Naive thymus-derived CD8-positive, alpha-beta T cell (primary cell): ENCODE results near the gene ANKRD16. TPM values are rescaled to one million over a fixed set of nuclear protein-coding genes. Genes with fewer than 3 reads are reported as not detected.
A peak's percentile ranks its signal among the peaks of the same experiment; 100 is the strongest.

Source experiments
- ATAC-seq, 2 donors: fragments of 150-1000 bp; cut with Tn5 transposase in 1 of 2; sonication (Bioruptor Pico), chemical (Tn5 transposase) in 1 of 2; 1 replicate in 1 of 2; 2 replicates in 1 of 2; pipeline ENCODE4 v1.10.0; 2021; ENCODE audit warnings: mild to moderate bottlenecking in 2 of 2, moderate library complexity in 2 of 2
- POLR2A ChIA-PET: fragments of 350-600 bp; sonication (Branson Sonifier 250); formaldehyde crosslinking; loops from one replicate; lab custom pipeline; 2021; ENCODE audit warnings: antibody characterized with exemption; lab: Charles Lee
- DNase-seq, 10 donors: peaks; one replicate each; pipeline versions ENCODE4 v3.0.0 to v3.0.0-alpha.2; 2020 to 2022
- H3K27ac Mint-ChIP-seq, 10 donors: one replicate each; pipeline ENCODE4 v1.8.0; 2020 to 2022; ENCODE audit warnings: mild to moderate bottlenecking in 10 of 10, mixed read lengths in 10 of 10, moderate library complexity in 4 of 10, inconsistent platforms in 1 of 10
- H3K27me3 Mint-ChIP-seq, 5 donors: one replicate each; pipeline ENCODE4 v1.8.0; 2021 to 2022; ENCODE audit warnings: mixed read lengths in 5 of 5
- H3K36me3 Mint-ChIP-seq, 3 donors: one replicate each; pipeline ENCODE4 v1.8.0; 2020 to 2022; ENCODE audit warnings: mixed read lengths in 3 of 3, mild to moderate bottlenecking in 2 of 3, inconsistent platforms in 1 of 3
- H3K4me1 Mint-ChIP-seq, 4 donors: one replicate each; pipeline ENCODE4 v1.8.0; 2021 to 2022; ENCODE audit warnings: mixed read lengths in 4 of 4
- H3K4me3 Mint-ChIP-seq, 10 donors: one replicate each; pipeline ENCODE4 v1.8.0; 2020 to 2022; ENCODE audit warnings: mild to moderate bottlenecking in 10 of 10, mixed read lengths in 10 of 10, moderate library complexity in 6 of 10, inconsistent platforms in 1 of 10
- H3K9me3 Mint-ChIP-seq, 9 donors: one replicate each; pipeline ENCODE4 v1.8.0; 2020 to 2022; ENCODE audit warnings: mixed read lengths in 9 of 9, mild to moderate bottlenecking in 3 of 9, inconsistent platforms in 1 of 9, moderate library complexity in 1 of 9
- polyA plus RNA-seq, 3 donors: library from polyadenylated mRNA; unstranded; fragments of 300-500 nt; fragmentation: Illumina TruSeq; gene quantifications; one replicate each; pipeline ENCODE4 v1.2.3, GENCODE V29; 2021
- total RNA-seq, 8 experiments: library from RNA in 2 of 8; stranded (reverse) in 2 of 8; gene quantifications; one replicate each; pipeline ENCODE4 v1.2.3 and lab custom pipeline; 2021 to 2026

ANKRD16 gene
- total and polyA plus RNA-seq, 5 experiments from 2014 or later = 3.0 to 9.2 (median 5.9) TPM

DNA sequence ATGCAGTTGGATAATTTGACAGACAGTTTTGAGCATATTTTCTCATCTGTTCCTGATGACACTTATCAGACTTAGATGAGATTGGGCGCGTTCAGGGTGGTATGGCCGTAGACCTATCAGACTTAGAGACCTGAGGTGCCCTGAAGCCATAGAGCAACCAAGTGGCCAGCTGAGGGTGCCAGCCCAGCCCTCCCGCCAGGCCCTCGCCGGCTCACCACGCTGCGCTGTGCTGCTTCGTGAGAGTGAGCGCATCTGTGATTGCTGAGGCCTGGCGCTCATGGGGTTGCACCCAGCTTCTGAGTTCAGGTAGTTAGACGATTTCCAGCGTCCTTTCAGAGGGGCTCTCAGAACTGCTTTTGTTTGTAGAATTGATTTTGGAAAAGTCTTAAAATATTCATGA is 10.6 kb upstream of the ANKRD16 start:
- no peak overlapping the region for H3K27ac Mint-ChIP-seq
- H3K27me3 Mint-ChIP-seq = no peaks in the 10 kb centered on the region
- DNase-seq (no peak), ATAC-seq (no peak)
- peaks cover 10 to 51% (median 21%) of the 10 kb centered on the region in 3 donors for H3K36me3 Mint-ChIP-seq
- peaks cover 16 to 44% (median 35%) of the 10 kb centered on the region in 4 donors for H3K4me1 Mint-ChIP-seq
- H3K4me3 Mint-ChIP-seq = no peak overlapping the region
- H3K9me3 Mint-ChIP-seq = peaks cover 0 to 10% (median 0%) of the 10 kb centered on the region in 9 donors
- POLR2A ChIA-PET = no interaction called here

- H3K27me3 Mint-ChIP-seq = no peaks in the 10 kb centered on the region
These were observed 8.5 kb upstream of the ANKRD16 start for GRCh38 chr10:5898163-5898562.

DNA sequence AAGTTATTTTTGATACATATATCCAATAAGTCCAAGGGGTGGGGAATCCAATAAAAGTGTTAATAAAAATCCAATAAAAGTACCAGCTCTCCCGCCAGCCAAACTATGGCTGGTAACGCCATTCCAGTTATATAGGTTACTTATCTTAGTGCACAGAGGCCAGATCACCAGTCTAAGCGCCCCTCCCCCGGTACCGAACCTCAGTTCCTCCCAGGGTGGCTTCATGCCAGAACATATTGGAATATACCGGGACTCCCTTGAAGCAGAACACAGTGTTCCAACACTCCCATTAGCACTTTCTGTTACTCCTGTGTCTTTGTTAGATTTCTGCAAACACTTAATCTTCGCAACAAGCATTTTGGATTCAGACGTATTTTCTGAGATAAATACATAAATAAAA is 7.8 kb upstream of the ANKRD16 start:
- H3K4me1 Mint-ChIP-seq = peaks cover 16 to 54% (median 42%) of the 10 kb centered on the region in 4 donors

More at GRCh38 chr10:5898163-5898562, 8.5 kb upstream of the ANKRD16 start:
- no peak for ATAC-seq
- peaks cover 16 to 47% (median 38%) of the 10 kb centered on the region in 4 donors for H3K4me1 Mint-ChIP-seq
- DNase-seq = no peak
- POLR2A ChIA-PET = no interaction called here
- H3K36me3 Mint-ChIP-seq = peaks cover 10 to 54% (median 15%) of the 10 kb centered on the region in 3 donors
- peaks cover 0 to 10% (median 0%) of the 10 kb centered on the region in 9 donors for H3K9me3 Mint-ChIP-seq
- H3K27ac Mint-ChIP-seq = no peak overlapping the region
- no peak overlapping the region for H3K4me3 Mint-ChIP-seq

GRCh38 chr10:5897053-5897340 is 7.3 kb upstream of the ANKRD16 start:
- H3K9me3 Mint-ChIP-seq = peaks cover 0 to 10% (median 0%) of the 10 kb centered on the region in 9 donors
- ATAC-seq (no peak), DNase-seq (no peak)
- peaks cover 20 to 59% (median 46%) of the 10 kb centered on the region in 4 donors for H3K4me1 Mint-ChIP-seq
- H3K4me3 Mint-ChIP-seq = no peak overlapping the region
- POLR2A ChIA-PET = no interaction called here
- no peaks in the 10 kb centered on the region for H3K27me3 Mint-ChIP-seq
- peaks cover 10 to 51% (median 15%) of the 10 kb centered on the region in 3 donors for H3K36me3 Mint-ChIP-seq
- peak overlapping the region in 2 of 10 donors; percentile 42 to 79 for H3K27ac Mint-ChIP-seq

More for the DNA sequence above, 7.8 kb upstream of the ANKRD16 start:
- peak overlapping the region in 3 of 10 donors; percentile 28 to 58 (median 44) for H3K27ac Mint-ChIP-seq
- DNase-seq = no peak
- H3K27me3 Mint-ChIP-seq = no peaks in the 10 kb centered on the region
- POLR2A ChIA-PET = no interaction called here
- H3K9me3 Mint-ChIP-seq = peaks cover 0 to 10% (median 0%) of the 10 kb centered on the region in 9 donors
- no peak for ATAC-seq
- no peak overlapping the region for H3K4me3 Mint-ChIP-seq
- peaks cover 10 to 53% (median 15%) of the 10 kb centered on the region in 3 donors for H3K36me3 Mint-ChIP-seq

GRCh38 chr10:5896208-5897052 is 6.7 kb upstream of the ANKRD16 start:
- peaks cover 10 to 51% (median 15%) of the 10 kb centered on the region in 3 donors for H3K36me3 Mint-ChIP-seq
- peak overlapping the region in 6 of 10 donors; percentile 17 to 79 (median 38) for H3K27ac Mint-ChIP-seq
- DNase-seq (no peak), ATAC-seq (no peak)
- peak overlapping the region in 1 of 10 donors; percentile 16 for H3K4me3 Mint-ChIP-seq
- no peaks in the 10 kb centered on the region for H3K27me3 Mint-ChIP-seq
- POLR2A ChIA-PET = no interaction called here
- peaks cover 0 to 10% (median 0%) of the 10 kb centered on the region in 9 donors for H3K9me3 Mint-ChIP-seq
- H3K4me1 Mint-ChIP-seq = peaks cover 22 to 63% (median 50%) of the 10 kb centered on the region in 4 donors

- Mint-ChIP-seq H3K36me3 (peaks cover 10 to 50% (median 15%) of the 10 kb centered on the region in 3 donors), H3K9me3 (peaks cover 0 to 10% (median 0%) of the 10 kb centered on the region in 9 donors), H3K27me3 (no peaks in the 10 kb centered on the region), H3K4me3 (peak overlapping the region in 1 of 10 donors; percentile 16), H3K27ac (peak overlapping the region in 4 of 10 donors; percentile 35 to 79 (median 48)), H3K4me1 (peaks cover 27 to 69% (median 56%) of the 10 kb centered on the region in 4 donors)
- POLR2A ChIA-PET = no interaction called here
- DNase-seq = no peak
- no peak for ATAC-seq
These were observed 6.1 kb upstream of the ANKRD16 start for GRCh38 chr10:5895804-5896203.

DNA sequence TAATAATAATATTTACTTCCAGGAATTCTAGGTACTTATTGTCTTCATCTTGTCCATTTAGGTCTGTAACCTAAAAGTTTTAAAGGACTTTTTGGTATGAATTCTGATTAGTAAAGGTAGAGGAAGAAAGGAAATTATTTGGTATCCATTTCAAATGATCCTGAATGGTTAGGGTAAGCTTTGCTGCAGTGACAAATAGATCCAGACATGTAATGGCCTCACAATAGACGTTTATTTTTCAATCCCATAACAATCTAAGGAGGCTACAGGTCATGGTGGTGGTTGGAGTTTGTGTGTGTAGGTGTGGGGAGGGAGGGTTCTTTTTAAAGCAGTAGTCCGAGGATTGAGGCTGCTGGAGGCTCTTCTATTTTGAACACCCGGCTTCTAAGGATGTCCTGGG is 5.7 kb upstream of the ANKRD16 start:
- no peak for DNase-seq
- Mint-ChIP-seq H3K4me3 (peak overlapping the region in 1 of 10 donors; percentile 16), H3K27me3 (no peaks in the 10 kb centered on the region), H3K36me3 (peaks cover 10 to 45% (median 15%) of the 10 kb centered on the region in 3 donors), H3K4me1 (peaks cover 30 to 74% (median 59%) of the 10 kb centered on the region in 4 donors), H3K27ac (peak overlapping the region in 5 of 10 donors; percentile 20 to 79 (median 56)), H3K9me3 (peaks cover 0 to 10% (median 0%) of the 10 kb centered on the region in 9 donors)
- POLR2A ChIA-PET = no interaction called here
- ATAC-seq = no peak

DNA sequence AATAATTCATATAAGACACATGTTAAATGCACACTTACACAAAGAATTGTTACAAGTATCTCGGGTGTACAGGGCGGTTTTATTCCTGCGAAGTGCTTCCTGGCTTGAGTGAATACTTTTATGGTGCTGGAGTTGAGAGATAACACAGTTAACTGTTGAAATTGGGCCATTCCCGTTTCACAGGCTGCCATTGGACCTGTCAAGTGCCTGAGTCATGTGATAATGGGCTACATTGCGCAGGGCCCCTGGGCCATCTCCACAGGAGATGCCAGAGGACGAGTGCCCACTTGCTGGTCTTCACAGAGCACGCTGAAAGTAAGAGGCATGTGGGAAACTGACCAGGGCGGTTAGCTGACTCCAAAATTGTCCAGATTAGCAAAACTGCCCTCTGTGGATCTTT is 5.2 kb upstream of the ANKRD16 start:
- Mint-ChIP-seq H3K27ac (peak overlapping the region in 2 of 10 donors; percentile 70 to 79), H3K4me1 (peaks cover 30 to 74% (median 59%) of the 10 kb centered on the region in 4 donors), H3K36me3 (peaks cover 10 to 41% (median 15%) of the 10 kb centered on the region in 3 donors), H3K27me3 (no peaks in the 10 kb centered on the region), H3K9me3 (peaks cover 0 to 10% (median 0%) of the 10 kb centered on the region in 9 donors), H3K4me3 (no peak overlapping the region)
- POLR2A ChIA-PET = interaction anchor here (0.6 kb wide), 1 partner anchor 193 kb away, joined by 4 read pairs; no protein-coding TSS in a partner anchor
- no peak for DNase-seq
- ATAC-seq = no peak

DNA sequence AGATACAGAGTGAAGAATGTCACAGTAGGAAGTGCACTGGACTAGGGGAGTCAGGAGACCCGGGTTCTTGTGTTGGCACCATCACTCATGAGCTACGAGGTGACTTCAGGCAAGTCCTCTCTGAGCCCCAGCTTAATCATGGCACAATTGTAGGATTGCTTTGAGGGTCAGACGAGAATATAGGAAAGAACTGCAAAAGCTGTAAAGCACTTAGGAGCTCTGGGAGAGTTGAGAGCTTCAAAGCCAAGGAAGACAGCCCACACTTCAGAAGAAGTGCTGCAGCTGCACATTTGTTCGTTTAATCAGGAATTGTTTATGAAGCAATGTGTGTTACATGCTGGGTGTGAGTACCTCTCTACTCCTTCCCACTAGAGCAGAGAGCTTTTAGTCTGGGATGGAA is 4.7 kb upstream of the ANKRD16 start:
- no peak for ATAC-seq
- peaks cover 0 to 10% (median 0%) of the 10 kb centered on the region in 9 donors for H3K9me3 Mint-ChIP-seq
- H3K4me1 Mint-ChIP-seq = peaks cover 30 to 72% (median 59%) of the 10 kb centered on the region in 4 donors
- H3K36me3 Mint-ChIP-seq = peaks cover 10 to 41% (median 15%) of the 10 kb centered on the region in 3 donors
- POLR2A ChIA-PET = interaction anchor here (0.6 to 1.2 kb wide), 2 partner anchors 82 to 192 kb away, joined by 3 to 4 read pairs; no protein-coding TSS in a partner anchor
- no peak overlapping the region for H3K4me3 Mint-ChIP-seq
- peak overlapping the region in 1 of 10 donors; percentile 79 for H3K27ac Mint-ChIP-seq
- H3K27me3 Mint-ChIP-seq = no peaks in the 10 kb centered on the region
- no peak for DNase-seq

DNA sequence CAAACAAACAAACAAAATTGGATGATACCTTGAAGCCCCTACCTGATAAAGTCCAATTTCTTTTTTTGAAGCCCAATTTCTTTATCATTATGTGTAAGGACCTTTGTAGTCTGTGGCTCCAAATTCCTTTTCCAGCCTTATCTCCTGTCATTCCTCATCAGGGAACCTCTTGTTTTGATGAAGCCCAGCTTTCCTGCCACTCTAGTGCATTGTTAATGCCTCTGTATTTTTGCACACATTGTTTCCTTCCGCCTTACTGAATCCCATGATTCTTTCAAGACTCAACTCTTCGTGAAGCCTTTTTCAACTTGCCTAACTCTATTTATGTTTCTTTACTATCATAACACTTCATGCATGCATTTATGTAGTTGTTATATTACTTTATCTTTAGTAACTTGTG is 3.6 kb upstream of the ANKRD16 start:
- Mint-ChIP-seq H3K36me3 (peaks cover 10 to 38% (median 13%) of the 10 kb centered on the region in 3 donors), H3K27ac (peak overlapping the region in 1 of 10 donors; percentile 37), H3K4me1 (peaks cover 35 to 71% (median 62%) of the 10 kb centered on the region in 4 donors), H3K27me3 (no peaks in the 10 kb centered on the region), H3K9me3 (peaks cover 0 to 10% (median 0%) of the 10 kb centered on the region in 9 donors), H3K4me3 (peak overlapping the region in 2 of 10 donors; percentile 55 to 64)
- ATAC-seq (no peak), DNase-seq (no peak)
- POLR2A ChIA-PET = interaction anchor here (0.6 to 1.2 kb wide), 2 partner anchors 8 to 83 kb away, joined by 3 to 4 read pairs; no protein-coding TSS in a partner anchor

GRCh38 chr10:5892007-5892406 is 2.3 kb upstream of the ANKRD16 start:
- POLR2A ChIA-PET = interaction anchor here (0.5 kb wide), 1 partner anchor 1519 kb away, joined by 3 read pairs; the partner anchor contains the start of gene SFMBT2
- H3K36me3 Mint-ChIP-seq = peaks cover 0 to 31% (median 0%) of the 10 kb centered on the region in 3 donors
- no peaks in the 10 kb centered on the region for H3K27me3 Mint-ChIP-seq
- no peaks in the 10 kb centered on the region for H3K9me3 Mint-ChIP-seq
- DNase-seq (no peak), ATAC-seq (no peak)
- H3K4me3 Mint-ChIP-seq = peak overlapping the region in 9 of 10 donors; percentile 27 to 94 (median 57)
- peak overlapping the region in 5 of 10 donors; percentile 17 to 74 (median 24) for H3K27ac Mint-ChIP-seq
- H3K4me1 Mint-ChIP-seq = peaks cover 40 to 75% (median 67%) of the 10 kb centered on the region in 4 donors

- Mint-ChIP-seq H3K4me3 (peak overlapping the region; percentile 81 to 96 (median 94)), H3K27me3 (no peaks in the 10 kb centered on the region), H3K36me3 (peaks cover 0 to 34% (median under 1%) of the 10 kb centered on the region in 3 donors), H3K9me3 (no peaks in the 10 kb centered on the region), H3K27ac (peak overlapping the region; percentile 43 to 92 (median 84)), H3K4me1 (peaks cover 37 to 65% (median 61%) of the 10 kb centered on the region in 4 donors)
- DNase-seq (no peak), ATAC-seq (no peak)
- POLR2A ChIA-PET = interaction anchor here (0.7 to 1.8 kb wide), 2 partner anchors 17 to 77 kb away, joined by 3 to 20 read pairs; partner anchors contain the start of gene GDI2
These were observed 1.3 kb upstream of the ANKRD16 start for GRCh38 chr10:5891009-5891408.
